H1 (cell line): ENCODE results near the gene CROCC2. TPM values are rescaled to one million over a fixed set of nuclear protein-coding genes. Genes with fewer than 3 reads are reported as not detected.

Experiments used
- CTCF ChIA-PET: fragments of 300-600 bp; sonication (Branson Sonifier 250); formaldehyde crosslinking; loops from one replicate; lab custom pipeline; 2021; ENCODE audit not compliant: partially characterized antibody; lab: Charles Lee
- POLR2A ChIA-PET: fragments of 300-600 bp; sonication (Branson Sonifier 250); formaldehyde crosslinking; loops from one replicate; lab custom pipeline; 2021; ENCODE audit warnings: inconsistent platforms; ENCODE audit not compliant: partially characterized antibody; lab: Charles Lee
- DNase-seq, 2 experiments: peaks; one replicate each; pipeline versions ENCODE4 v3.0.0 to v3.0.0-alpha.2; 2010 to 2022; ENCODE audit warnings: low spot score in 2 of 2, low read depth in 1 of 2, mixed read lengths in 1 of 2
- FAIRE-seq: peaks from 2 replicates; lab custom pipeline; 2011; peaks lifted over from hg19 to GRCh38; lab: Jason Lieb, UNC
- H2AFZ ChIP-seq: 2 replicates; pipeline ENCODE4 v1.8.1; 2012; ENCODE audit warnings: low read length, inconsistent platforms
- H2AK5ac ChIP-seq: 2 replicates; pipeline ENCODE4 v1.6.1; 2013; ENCODE audit warnings: low read depth, low read length
- H2BK120ac ChIP-seq: replicated peaks from 2 replicates; pipeline ENCODE3; 2013; ENCODE audit warnings: low read depth, low read length, inconsistent platforms
- H2BK12ac ChIP-seq: 2 replicates; pipeline ENCODE4 v1.6.1; 2013; ENCODE audit warnings: low read depth, low read length
- H2BK15ac ChIP-seq: 2 replicates; pipeline ENCODE4 v1.6.1; 2013; ENCODE audit warnings: low read length
- H2BK20ac ChIP-seq: 2 replicates; pipeline ENCODE4 v1.6.1; 2013; ENCODE audit warnings: low read length
- H2BK5ac ChIP-seq: 2 replicates; pipeline ENCODE4 v1.6.1; 2013; ENCODE audit warnings: low read depth, low read length
- H3K14ac ChIP-seq: 2 replicates; pipeline ENCODE4 v1.6.1; 2013; ENCODE audit warnings: inconsistent platforms; ENCODE audit not compliant: insufficient read length
- H3K18ac ChIP-seq: 2 replicates; pipeline ENCODE4 v1.6.1; 2013; ENCODE audit warnings: low read length; ENCODE audit errors: extremely low read depth
- H3K23ac ChIP-seq: 2 replicates; pipeline ENCODE4 v1.6.1; 2013; ENCODE audit warnings: inconsistent platforms; ENCODE audit not compliant: insufficient read length
- H3K23me2 ChIP-seq: 2 replicates; pipeline ENCODE4 v1.6.1; 2013; ENCODE audit warnings: low read depth, low read length
- H3K27ac ChIP-seq: 2 replicates; pipeline ENCODE4 v1.6.1; 2011; ENCODE audit warnings: low read depth, low read length, inconsistent platforms
- H3K27me3 ChIP-seq, 4 experiments: replicated peaks in 1 of 4; 1 replicate in 1 of 4; 2 replicates in 3 of 4; pipeline versions ENCODE4 v1.6.1 to v1.8.1; 2011 to 2013; ENCODE audit warnings: low read length in 3 of 4, mild to moderate bottlenecking in 3 of 4, inconsistent platforms in 2 of 4, mixed read lengths in 2 of 4, moderate library complexity in 1 of 4; ENCODE audit not compliant: control insufficient read depth in 3 of 4, insufficient read depth in 3 of 4; ENCODE audit errors: extremely low read depth in 1 of 4
- H3K36me3 ChIP-seq, 4 experiments: 2 replicates each; pipeline versions ENCODE4 v1.6.1 to v1.8.1; 2011 to 2013; ENCODE audit warnings: mild to moderate bottlenecking in 4 of 4, low read length in 3 of 4, moderate library complexity in 2 of 4, control low read depth in 1 of 4, inconsistent platforms in 1 of 4; ENCODE audit not compliant: insufficient read depth in 4 of 4, control insufficient read depth in 2 of 4
- H3K4ac ChIP-seq: replicated peaks from 2 replicates; pipeline ENCODE3; 2013; ENCODE audit warnings: low read length, low read depth, mixed read lengths, inconsistent platforms; ENCODE audit not compliant: insufficient read length
- H3K4me1 ChIP-seq, 4 experiments: replicated peaks in 1 of 4; 1 replicate in 1 of 4; 2 replicates in 3 of 4; pipeline versions ENCODE4 v1.6.1 to v1.8.1; 2011 to 2013; ENCODE audit warnings: low read length in 3 of 4, inconsistent platforms in 2 of 4, mixed read lengths in 1 of 4; ENCODE audit not compliant: insufficient read depth in 4 of 4, control insufficient read depth in 3 of 4
- H3K4me2 ChIP-seq, 2 experiments: 2 replicates each; pipeline versions ENCODE4 v1.6.1 to v1.8.1; 2011 to 2013; ENCODE audit warnings: low read depth in 2 of 2, low read length in 2 of 2, control low read depth in 1 of 2, inconsistent platforms in 1 of 2, mild to moderate bottlenecking in 1 of 2; ENCODE audit not compliant: insufficient read depth in 1 of 2
- H3K4me3 ChIP-seq, 4 experiments: fragments of 200-600, 300-600 bp in 1 of 4; sonication (generic), shearing (Covaris generic), sonication (Bioruptor Twin) in 1 of 4; 2 replicates each; pipeline versions ENCODE4 v1.5.1 to v1.8.1; 2011 to 2016; ENCODE audit warnings: low read length in 4 of 4, low read depth in 3 of 4, control low read depth in 2 of 4, inconsistent platforms in 2 of 4, mild to moderate bottlenecking in 2 of 4, mixed read lengths in 1 of 4, moderate library complexity in 1 of 4; ENCODE audit not compliant: insufficient read depth in 2 of 4; ENCODE audit errors: extremely low read depth in 1 of 4
- H3K56ac ChIP-seq: replicated peaks from 2 replicates; pipeline ENCODE3; 2013; ENCODE audit warnings: low read depth, mild to moderate bottlenecking, mixed read lengths, low read length, inconsistent platforms; ENCODE audit not compliant: insufficient read length
- H3K79me1 ChIP-seq: 2 replicates; pipeline ENCODE4 v1.6.1; 2013; ENCODE audit warnings: low read depth, low read length, control low read depth
- H3K79me2 ChIP-seq, 2 experiments: 2 replicates each; pipeline versions ENCODE4 v1.6.1 to v1.8.1; 2012 to 2013; ENCODE audit warnings: low read length in 2 of 2, mild to moderate bottlenecking in 2 of 2, inconsistent platforms in 1 of 2; ENCODE audit not compliant: insufficient read depth in 2 of 2, control insufficient read depth in 1 of 2
- H3K9ac ChIP-seq, 4 experiments: replicated peaks in 1 of 4; 1 replicate in 1 of 4; 2 replicates in 3 of 4; pipeline versions ENCODE4 v1.6.1 to v1.8.1; 2011 to 2013; ENCODE audit warnings: low read depth in 3 of 4, low read length in 3 of 4, control low read depth in 2 of 4, mild to moderate bottlenecking in 2 of 4, moderate library complexity in 2 of 4, inconsistent platforms in 1 of 4; ENCODE audit errors: extremely low read depth in 1 of 4
- H3K9me3 ChIP-seq, 2 experiments: 2 replicates each; pipeline versions ENCODE4 v1.6.1 to v1.8.1; 2012 to 2013; ENCODE audit warnings: mild to moderate bottlenecking in 2 of 2, moderate library complexity in 2 of 2, control low read depth in 1 of 2, inconsistent platforms in 1 of 2, low read depth in 1 of 2, low read length in 1 of 2, mixed read lengths in 1 of 2; ENCODE audit not compliant: insufficient read depth in 2 of 2
- H4K20me1 ChIP-seq, 2 experiments: replicated peaks in 1 of 2; 2 replicates each; pipeline versions ENCODE3 to v1.8.1; 2011 to 2013; ENCODE audit warnings: inconsistent platforms in 2 of 2, low read length in 2 of 2, mild to moderate bottlenecking in 1 of 2; ENCODE audit not compliant: insufficient read depth in 2 of 2, control insufficient read depth in 1 of 2
- H4K5ac ChIP-seq: 2 replicates; pipeline ENCODE4 v1.6.1; 2013; ENCODE audit warnings: low read length, low read depth, mixed read lengths, inconsistent platforms; ENCODE audit not compliant: insufficient read length
- H4K8ac ChIP-seq: 2 replicates; pipeline ENCODE4 v1.8.0; 2013; ENCODE audit warnings: mild to moderate bottlenecking, moderate library complexity, low read length, inconsistent platforms; ENCODE audit not compliant: insufficient read depth; ENCODE audit errors: extremely low read depth
- H4K91ac ChIP-seq: replicated peaks from 2 replicates; pipeline ENCODE3; 2013; ENCODE audit warnings: low read length, mixed read lengths, inconsistent platforms; ENCODE audit not compliant: insufficient read length
- POU5F1 ChIP-seq: IDR thresholded peaks from 2 replicates; pipeline ENCODE4 v1.6.1; 2011; ENCODE audit warnings: low read depth, mild to moderate bottlenecking, low read length, moderate library complexity
- TAF1 ChIP-seq: IDR thresholded peaks from 2 replicates; pipeline ENCODE4 v1.6.1; 2011; ENCODE audit warnings: mild to moderate bottlenecking, low read depth, low read length
- WGBS, 2 experiments: shearing (Covaris generic) in 1 of 2; methylation state at CpG; one replicate each; pipeline versions ENCODE4 v1.1.6 to v1.1.7; 2013 to 2015; ENCODE audit warnings: low lambda C conversion rate in 2 of 2, mixed read lengths in 2 of 2, inconsistent platforms in 1 of 2, low coverage in 1 of 2, missing lambda C conversion rate in 1 of 2; ENCODE audit not compliant: insufficient replicate concordance in 2 of 2, insufficient coverage in 1 of 2, insufficient read length in 1 of 2; ENCODE audit errors: extremely low coverage in 1 of 2, missing lambda C conversion rate in 1 of 2; 5-methylcytosine and 5-hydroxymethylcytosine counted together
- polyA plus RNA-seq, 7 experiments: library from polyadenylated mRNA; depleted of rRNA in 3 of 7; stranded (reverse) in 5 of 7; unstranded in 2 of 7; fragments of >200 nt in 5 of 7; fragments of 200-250 nt in 2 of 7; gene quantifications; 1 replicate in 5 of 7; 2 replicates in 1 of 7; 4 replicates in 1 of 7; pipeline versions ENCODE4 v1.2.1 to v1.2.3, GENCODE V29; 2011 to 2013; ENCODE audit warnings: missing spikeins in 2 of 7, mixed read lengths in 2 of 7
- total RNA-seq: library from RNA; stranded (reverse); fragmentation: NEBNext Ultra II Directional; extraction: Animal tissue kit (Norgen Biotek cat#: 25700); gene quantifications from 2 replicates; pipeline ENCODE4 v1.2.1, GENCODE V29; 2021

CROCC2 gene
- total and polyA plus RNA-seq, 2 of the 8 experiments (the other 6 are each of a cell fraction or from before 2014, with no cell fraction given), result not detected

DNA sequence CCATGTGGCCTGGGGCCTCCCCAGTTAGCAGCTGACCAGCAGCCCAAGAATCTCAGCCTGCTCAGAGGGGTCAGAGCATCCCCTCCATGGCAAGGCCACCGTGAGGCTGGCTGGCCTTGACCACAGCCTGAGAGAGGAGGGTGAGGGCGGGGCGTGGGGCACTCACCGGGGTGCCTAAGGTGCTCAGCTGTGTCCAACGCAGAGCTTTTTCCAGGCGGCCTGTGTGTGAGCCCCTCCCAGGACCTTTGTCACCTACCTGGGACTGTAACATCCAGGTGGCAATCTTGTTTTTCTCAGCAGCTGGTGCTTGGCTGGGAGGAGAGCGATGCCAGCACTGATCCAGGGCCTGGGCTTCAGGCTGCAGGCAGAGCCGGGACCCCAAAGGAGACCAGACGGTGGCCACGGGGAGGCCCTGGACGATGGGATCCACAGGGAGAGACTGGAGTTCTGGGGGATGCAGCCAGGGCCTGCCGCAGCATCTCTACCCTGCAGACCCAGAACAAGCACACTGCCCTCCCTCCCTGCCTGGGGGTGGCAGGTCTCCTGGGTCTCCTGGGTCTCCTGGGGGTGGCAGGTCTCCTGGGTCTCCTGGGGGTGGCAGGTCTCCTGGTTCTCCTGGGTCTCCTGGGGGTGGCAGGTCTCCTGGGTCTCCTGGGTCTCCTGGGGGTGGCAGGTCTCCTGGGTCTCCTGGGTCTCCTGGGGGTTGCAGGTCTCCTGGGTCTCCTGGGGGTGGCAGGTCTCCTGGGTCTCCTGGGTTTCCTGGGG lies 104.6 kb downstream of the CROCC2 start:
- no peaks in the 10 kb centered on the region for H3K36me3 ChIP-seq
- WGBS, 2 experiments, result 79% methylated on average over 11 of the region's 12 CpGs; no CpG with 5 or more reads in 1 of the 2 experiments
- no peak overlapping the region for H2AK5ac ChIP-seq
- H3K23ac ChIP-seq, result no peak overlapping the region
- H4K91ac ChIP-seq, result peak overlapping the region; percentile 78
- ChIA-PET POLR2A (interaction anchor here (1.5 to 2.4 kb wide), 2 partner anchors 7 to 10 kb away, joined by 7 to 9 read pairs; no protein-coding TSS in a partner anchor), CTCF (interaction anchor here (0.7 to 3.7 kb wide), 8 partner anchors 10 to 57 kb away, joined by 3 to 11 read pairs (median 4); partner anchors contain the start of gene SNED1)
- peak overlapping the region; percentile 5 for H4K5ac ChIP-seq
- H2BK120ac ChIP-seq, result no peak overlapping the region
- peak overlapping the region; percentile 97; the same call in 1 of the 2 replicates for H2BK12ac ChIP-seq
- H3K9me3 ChIP-seq, result peaks cover 0 to 1% of the 10 kb centered on the region in 2 experiments; a peak in 1 of 4 replicates
- H3K4me1 ChIP-seq, result peaks cover 0 to 19% (median 15%) of the 10 kb centered on the region in 4 experiments; a peak in 6 of 7 replicates
- H3K14ac ChIP-seq, result no peak overlapping the region
- no peak for TF ChIP-seq TAF1
- TF ChIP-seq POU5F1, result no peak
- FAIRE-seq (no peak), DNase-seq (no peak)
- H3K4me2 ChIP-seq, result peak overlapping the region; percentile 50
- peak overlapping the region; percentile 80; the same call in 1 of the 2 replicates for H4K8ac ChIP-seq
- no peaks in the 10 kb centered on the region for H4K20me1 ChIP-seq
- H3K18ac ChIP-seq, result peak overlapping the region; percentile 93; the same call in 1 of the 2 replicates
- H3K23me2 ChIP-seq, result peaks cover 2% of the 10 kb centered on the region; the same call in 1 of the 2 replicates
- H3K56ac ChIP-seq, result no peak overlapping the region
- no peaks in the 10 kb centered on the region for H3K79me1 ChIP-seq
- H3K79me2 ChIP-seq, result no peaks in the 10 kb centered on the region
- no peak overlapping the region; a peak in 1 of 7 replicates for H3K9ac ChIP-seq
- H2BK5ac ChIP-seq, result peak overlapping the region; percentile 91; the same call in 1 of the 2 replicates
- peak overlapping the region; percentile 81; the same call in 1 of the 2 replicates for H2BK15ac ChIP-seq
- peak overlapping the region; percentile 12 for H3K4ac ChIP-seq
- no peaks in the 10 kb centered on the region for H3K27me3 ChIP-seq
- peak overlapping the region; percentile 31; the same call in 1 of the 2 replicates for H2AFZ ChIP-seq
- H3K27ac ChIP-seq, result no peak overlapping the region
- H2BK20ac ChIP-seq, result peak overlapping the region; percentile 72; the same call in 1 of the 2 replicates
- H3K4me3 ChIP-seq, result peak overlapping the region in 1 of 4 experiments; percentile 39; a peak in 1 of 8 replicates
